Activated CD4-positive, CD25-positive, alpha-beta regulatory T cell treated with anti-CD3 and anti-CD28 coated beads, Interleukin-2, amount 50 U/mL, for 16 hours (primary cell): Measurements from ENCODE around the gene FAM83G.

Source experiments
- DNase-seq: peaks from one replicate; pipeline ENCODE4 v3.0.0-alpha.2; 2020; ENCODE audit warnings: low read depth, low spot score

Gene FAM83G

GRCh38 chr17:18987862-18988545 is 16.6 kb downstream of the FAM83G start:
- no peak for DNase-seq

GRCh38 chr17:18987230-18987610 is 17.3 kb downstream of the FAM83G start:
- DNase-seq, result no peak

GRCh38 chr17:18986541-18987229 is 17.9 kb downstream of the FAM83G start:
- DNase-seq, result no peak

- no peak for DNase-seq
Measured at GRCh38 chr17:18985475-18985874, 19.1 kb downstream of the FAM83G start.

GRCh38 chr17:18984273-18985114 is 20.1 kb downstream of the FAM83G start:
- DNase-seq, result no peak

GRCh38 chr17:18981642-18982424 is 22.7 kb downstream of the FAM83G start:
- DNase-seq, result no peak

- no peak for DNase-seq
Measured at GRCh38 chr17:18981335-18981641, 23.3 kb downstream of the FAM83G start.

GRCh38 chr17:18980682-18981334 is 23.8 kb downstream of the FAM83G start:
- DNase-seq, result no peak

GRCh38 chr17:18978655-18979054 is 25.9 kb downstream of the FAM83G start:
- no peak for DNase-seq

GRCh38 chr17:18978050-18978449 is 26.5 kb downstream of the FAM83G start:
- DNase-seq, result no peak

- no peak for DNase-seq
Measured at GRCh38 chr17:18977646-18978045, 26.9 kb downstream of the FAM83G start.

GRCh38 chr17:18977021-18977420 is 27.5 kb downstream of the FAM83G start:
- no peak for DNase-seq

- DNase-seq, result no peak
Measured at GRCh38 chr17:18976201-18976600, 28.4 kb downstream of the FAM83G start.

- DNase-seq, result no peak
Measured at GRCh38 chr17:18975597-18975996, 29.0 kb downstream of the FAM83G start.

GRCh38 chr17:18974407-18975149 is 30.0 kb downstream of the FAM83G start:
- DNase-seq, result no peak

GRCh38 chr17:18971801-18972200 is 32.8 kb downstream of the FAM83G start:
- DNase-seq, result no peak

- no peak for DNase-seq
Measured at GRCh38 chr17:18970582-18971480, 33.7 kb downstream of the FAM83G start.

GRCh38 chr17:18968945-18969887 is 35.3 kb downstream of the FAM83G start:
- DNase-seq, result no peak
